K562 (cell line): Measurements from ENCODE around the gene GALE. TPM values are rescaled to one million over a fixed set of nuclear protein-coding genes. Genes with fewer than 3 reads are reported as not detected.

Experiments used
- CEBPG ChIP-seq, 3 experiments: fragments of 200-800 bp in 1 of 3; sonication (Bioruptor generic) in 1 of 3; sonication (generic) in 1 of 3; formaldehyde crosslinking in 1 of 3; IDR thresholded peaks in 2 of 3; conservative IDR thresholded peaks in 1 of 3; 2 replicates each; pipeline versions ENCODE4 v1.6.1 to v1.8.0; 2016 to 2022; ENCODE audit warnings: missing compliant biosample characterization in 2 of 3, missing genetic modification characterization in 2 of 3, mild to moderate bottlenecking in 1 of 3, missing genetic modification reagents in 1 of 3
- DNMT1 ChIP-seq: fragments of 450-650 bp; IDR thresholded peaks from 2 replicates; pipeline ENCODE4 v1.6.1; 2016; ENCODE audit warnings: antibody characterized with exemption, mild to moderate bottlenecking
- GATA2 ChIP-seq: sonication (generic); formaldehyde crosslinking; IDR thresholded peaks from 2 replicates; pipeline ENCODE4 v1.4.0; 2020; ENCODE audit warnings: mild to moderate bottlenecking, missing genetic modification reagents
- HDAC6 ChIP-seq: IDR thresholded peaks from 2 replicates; pipeline ENCODE4 v1.6.1; 2012; ENCODE audit warnings: low read depth, mild to moderate bottlenecking, control low read depth, inconsistent platforms, low read length, moderate library complexity
- RCOR1 ChIP-seq, 2 experiments: IDR thresholded peaks; 2 replicates each; pipeline ENCODE4 v1.6.1; 2012; ENCODE audit warnings: low read depth in 2 of 2, low read length in 2 of 2, borderline replicate concordance in 1 of 2, improper control_type of control experiment in 1 of 2
- SMARCC2 ChIP-seq: fragments of 450-650 bp; IDR thresholded peaks from 2 replicates; pipeline ENCODE4 v1.6.1; 2017; ENCODE audit warnings: antibody characterized with exemption, moderate library complexity, mild to moderate bottlenecking, low read depth
- TBL1XR1 ChIP-seq, 2 experiments: IDR thresholded peaks; 2 replicates each; pipeline ENCODE4 v1.6.1; 2012; ENCODE audit warnings: improper control_type of control experiment in 2 of 2, low read length in 2 of 2, mild to moderate bottlenecking in 1 of 2
- TOE1 ChIP-seq, 2 experiments: fragments of 450-650 bp in 1 of 2; sonication (generic) in 1 of 2; formaldehyde crosslinking in 1 of 2; IDR thresholded peaks; 2 replicates each; pipeline versions ENCODE4 v1.7.1 to v1.8.0; 2016 to 2022; ENCODE audit warnings: borderline replicate concordance in 2 of 2, mild to moderate bottlenecking in 2 of 2, antibody characterized with exemption in 1 of 2, inconsistent platforms in 1 of 2, low read depth in 1 of 2, missing genetic modification reagents in 1 of 2, moderate library complexity in 1 of 2
- ZC3H11A ChIP-seq: IDR thresholded peaks from 2 replicates; pipeline ENCODE4 v1.6.1; 2012; ENCODE audit warnings: low read depth, low read length, improper control_type of control experiment
- ZNF239 ChIP-seq: fragments of 250-450 bp; sonication (Bioruptor Pico); IDR thresholded peaks from 2 replicates; pipeline ENCODE4 v1.4.0; 2020; ENCODE audit warnings: mild to moderate bottlenecking
- ZNF41 ChIP-seq: fragments of 250-450 bp; sonication (Bioruptor Pico); conservative IDR thresholded peaks from 2 replicates; pipeline ENCODE4 v1.4.0; 2020; ENCODE audit warnings: mild to moderate bottlenecking
- ZNF717 ChIP-seq: fragments of 250-450 bp; sonication (Bioruptor Pico); IDR thresholded peaks from 2 replicates; pipeline ENCODE4 v1.5.0; 2021
- polyA plus RNA-seq, 8 experiments: library from polyadenylated mRNA; depleted of rRNA in 4 of 8; stranded (reverse) in 5 of 8; unstranded in 3 of 8; fragments of >200 nt; fragmentation: Nextera tagmentation in 2 of 8; fragmentation: Illumina TruSeq in 1 of 8; extraction: Ambion mirVana in 2 of 8; extraction: Trizol in 1 of 8; gene quantifications; 2 replicates each; pipeline versions ENCODE4 v1.2.1 to v1.2.3, GENCODE V29; 2011 to 2014; ENCODE audit warnings: inconsistent platforms in 1 of 8, missing spikeins in 1 of 8
- total RNA-seq, 7 experiments: library from RNA; depleted of rRNA in 6 of 7; stranded (reverse); fragments of >200 nt in 6 of 7; fragmentation: Illumina TruSeq in 2 of 7; extraction: Trizol in 2 of 7; gene quantifications; 2 replicates each; pipeline versions ENCODE4 v1.2.1 to v1.2.3, GENCODE V29; 2011 to 2021; ENCODE audit warnings: low replicate concordance in 1 of 7
- TF ChIP-seq, protein P1 (sequence below): fragments of 450-650 bp; IDR thresholded peaks from 2 replicates; pipeline ENCODE4 v1.6.1; 2017; ENCODE audit warnings: antibody characterized with exemption
- TF ChIP-seq, protein P2 (sequence below): sonication (generic); IDR thresholded peaks from 2 replicates; pipeline ENCODE4 v1.6.1; 2016
- TF ChIP-seq, protein P3 (sequence below): IDR thresholded peaks from 2 replicates; pipeline ENCODE4 v1.6.1; 2016; ENCODE audit warnings: missing genetic modification characterization, missing compliant biosample characterization
- TF ChIP-seq, protein P4 (sequence below), 2 experiments: fragments of 450-650 bp; IDR thresholded peaks; 2 replicates each; pipeline ENCODE4 v1.6.1; 2018; ENCODE audit warnings: mild to moderate bottlenecking in 2 of 2, low read depth in 1 of 2; ENCODE audit not compliant: partially characterized antibody in 2 of 2

Gene GALE
- total and polyA plus RNA-seq, 9 of the 15 experiments (the other 6 are each of a cell fraction or from before 2014, with no cell fraction given), result 8.4 to 139 (median 88.3) TPM

DNA sequence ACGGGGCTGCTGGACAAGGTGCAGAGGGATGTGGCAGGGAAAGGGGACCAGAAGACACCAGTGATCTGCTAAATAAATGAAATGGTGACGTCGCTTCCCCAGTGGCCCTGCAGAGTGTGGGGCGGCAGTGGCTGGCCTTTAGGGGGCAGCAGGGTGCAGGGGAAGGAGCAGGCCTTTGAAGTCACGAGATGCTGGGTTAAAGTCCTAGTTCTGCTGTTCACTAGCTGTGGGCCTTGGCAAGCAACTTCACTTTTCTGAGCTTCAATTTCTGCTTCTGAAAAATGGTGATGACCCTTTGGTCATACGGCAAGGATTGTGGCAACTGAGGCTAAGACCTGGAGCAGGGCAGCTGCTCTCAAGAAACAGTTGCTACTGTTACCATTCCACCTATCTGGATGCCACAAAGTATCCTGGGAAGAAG is 9.2 kb upstream of the GALE start (continued):
- TF ChIP-seq TOE1 (IDR thresholded peaks at IDR 0.05; ENCODE audit: borderline replicate concordance) (peak; percentile 94), TOE1 (CRISPR knock-in tag; IDR thresholded peaks at IDR 0.05; ENCODE audit: borderline replicate concordance, low read depth) (no peak), DNMT1 (no peak), ZNF717 (CRISPR knock-in tag) (no peak), ZC3H11A (no peak), GATA2 (CRISPR knock-in tag) (no peak), RCOR1 (IDR thresholded peaks at IDR 0.05; ENCODE audit: borderline replicate concordance in 1 of 2, low read depth in 2 of 2, low read length in 2 of 2) (peak in 1 of 2 experiments; percentile 69; a peak in 1 of 4 replicates), ZNF41 (CRISPR knock-in tag) (no peak), CEBPG (CRISPR knock-in tag; IDR thresholded peaks at IDR 0.05) (no peak), CEBPG (tag; conservative IDR thresholded peaks at IDR 0.05 in 1 of 2, IDR thresholded peaks at IDR 0.05 in 1 of 2) (no peak), TBL1XR1 (IDR thresholded peaks at IDR 0.05; ENCODE audit: low read length in 2 of 2) (no peak), ZNF239 (CRISPR knock-in tag) (no peak), HDAC6 (no peak), SMARCC2 (no peak)
- TF ChIP-seq, protein P1, sequence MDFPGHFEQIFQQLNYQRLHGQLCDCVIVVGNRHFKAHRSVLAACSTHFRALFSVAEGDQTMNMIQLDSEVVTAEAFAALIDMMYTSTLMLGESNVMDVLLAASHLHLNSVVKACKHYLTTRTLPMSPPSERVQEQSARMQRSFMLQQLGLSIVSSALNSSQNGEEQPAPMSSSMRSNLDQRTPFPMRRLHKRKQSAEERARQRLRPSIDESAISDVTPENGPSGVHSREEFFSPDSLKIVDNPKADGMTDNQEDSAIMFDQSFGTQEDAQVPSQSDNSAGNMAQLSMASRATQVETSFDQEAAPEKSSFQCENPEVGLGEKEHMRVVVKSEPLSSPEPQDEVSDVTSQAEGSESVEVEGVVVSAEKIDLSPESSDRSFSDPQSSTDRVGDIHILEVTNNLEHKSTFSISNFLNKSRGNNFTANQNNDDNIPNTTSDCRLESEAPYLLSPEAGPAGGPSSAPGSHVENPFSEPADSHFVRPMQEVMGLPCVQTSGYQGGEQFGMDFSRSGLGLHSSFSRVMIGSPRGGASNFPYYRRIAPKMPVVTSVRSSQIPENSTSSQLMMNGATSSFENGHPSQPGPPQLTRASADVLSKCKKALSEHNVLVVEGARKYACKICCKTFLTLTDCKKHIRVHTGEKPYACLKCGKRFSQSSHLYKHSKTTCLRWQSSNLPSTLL, result no peak
- TF ChIP-seq, protein P2, sequence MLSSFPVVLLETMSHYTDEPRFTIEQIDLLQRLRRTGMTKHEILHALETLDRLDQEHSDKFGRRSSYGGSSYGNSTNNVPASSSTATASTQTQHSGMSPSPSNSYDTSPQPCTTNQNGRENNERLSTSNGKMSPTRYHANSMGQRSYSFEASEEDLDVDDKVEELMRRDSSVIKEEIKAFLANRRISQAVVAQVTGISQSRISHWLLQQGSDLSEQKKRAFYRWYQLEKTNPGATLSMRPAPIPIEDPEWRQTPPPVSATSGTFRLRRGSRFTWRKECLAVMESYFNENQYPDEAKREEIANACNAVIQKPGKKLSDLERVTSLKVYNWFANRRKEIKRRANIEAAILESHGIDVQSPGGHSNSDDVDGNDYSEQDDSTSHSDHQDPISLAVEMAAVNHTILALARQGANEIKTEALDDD, result peak; percentile 93
- TF ChIP-seq, protein P3, sequence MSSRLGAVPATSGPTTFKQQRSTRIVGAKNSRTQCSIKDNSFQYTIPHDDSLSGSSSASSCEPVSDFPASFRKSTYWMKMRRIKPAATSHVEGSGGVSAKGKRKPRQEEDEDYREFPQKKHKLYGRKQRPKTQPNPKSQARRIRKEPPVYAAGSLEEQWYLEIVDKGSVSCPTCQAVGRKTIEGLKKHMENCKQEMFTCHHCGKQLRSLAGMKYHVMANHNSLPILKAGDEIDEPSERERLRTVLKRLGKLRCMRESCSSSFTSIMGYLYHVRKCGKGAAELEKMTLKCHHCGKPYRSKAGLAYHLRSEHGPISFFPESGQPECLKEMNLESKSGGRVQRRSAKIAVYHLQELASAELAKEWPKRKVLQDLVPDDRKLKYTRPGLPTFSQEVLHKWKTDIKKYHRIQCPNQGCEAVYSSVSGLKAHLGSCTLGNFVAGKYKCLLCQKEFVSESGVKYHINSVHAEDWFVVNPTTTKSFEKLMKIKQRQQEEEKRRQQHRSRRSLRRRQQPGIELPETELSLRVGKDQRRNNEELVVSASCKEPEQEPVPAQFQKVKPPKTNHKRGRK, result no peak
- TF ChIP-seq, protein P4, sequence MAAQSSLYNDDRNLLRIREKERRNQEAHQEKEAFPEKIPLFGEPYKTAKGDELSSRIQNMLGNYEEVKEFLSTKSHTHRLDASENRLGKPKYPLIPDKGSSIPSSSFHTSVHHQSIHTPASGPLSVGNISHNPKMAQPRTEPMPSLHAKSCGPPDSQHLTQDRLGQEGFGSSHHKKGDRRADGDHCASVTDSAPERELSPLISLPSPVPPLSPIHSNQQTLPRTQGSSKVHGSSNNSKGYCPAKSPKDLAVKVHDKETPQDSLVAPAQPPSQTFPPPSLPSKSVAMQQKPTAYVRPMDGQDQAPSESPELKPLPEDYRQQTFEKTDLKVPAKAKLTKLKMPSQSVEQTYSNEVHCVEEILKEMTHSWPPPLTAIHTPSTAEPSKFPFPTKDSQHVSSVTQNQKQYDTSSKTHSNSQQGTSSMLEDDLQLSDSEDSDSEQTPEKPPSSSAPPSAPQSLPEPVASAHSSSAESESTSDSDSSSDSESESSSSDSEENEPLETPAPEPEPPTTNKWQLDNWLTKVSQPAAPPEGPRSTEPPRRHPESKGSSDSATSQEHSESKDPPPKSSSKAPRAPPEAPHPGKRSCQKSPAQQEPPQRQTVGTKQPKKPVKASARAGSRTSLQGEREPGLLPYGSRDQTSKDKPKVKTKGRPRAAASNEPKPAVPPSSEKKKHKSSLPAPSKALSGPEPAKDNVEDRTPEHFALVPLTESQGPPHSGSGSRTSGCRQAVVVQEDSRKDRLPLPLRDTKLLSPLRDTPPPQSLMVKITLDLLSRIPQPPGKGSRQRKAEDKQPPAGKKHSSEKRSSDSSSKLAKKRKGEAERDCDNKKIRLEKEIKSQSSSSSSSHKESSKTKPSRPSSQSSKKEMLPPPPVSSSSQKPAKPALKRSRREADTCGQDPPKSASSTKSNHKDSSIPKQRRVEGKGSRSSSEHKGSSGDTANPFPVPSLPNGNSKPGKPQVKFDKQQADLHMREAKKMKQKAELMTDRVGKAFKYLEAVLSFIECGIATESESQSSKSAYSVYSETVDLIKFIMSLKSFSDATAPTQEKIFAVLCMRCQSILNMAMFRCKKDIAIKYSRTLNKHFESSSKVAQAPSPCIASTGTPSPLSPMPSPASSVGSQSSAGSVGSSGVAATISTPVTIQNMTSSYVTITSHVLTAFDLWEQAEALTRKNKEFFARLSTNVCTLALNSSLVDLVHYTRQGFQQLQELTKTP (IDR thresholded peaks at IDR 0.05; ENCODE audit: low read depth in 1 of 2, partially characterized antibody in 2 of 2), result peak in 1 of 2 experiments; percentile 64
